Psoas muscle (tissue), 8 donors: ENCODE results near the gene LRRFIP2. TPM values are rescaled to one million over a fixed set of nuclear protein-coding genes. Genes with fewer than 3 reads are reported as not detected.

Experiments
- ATAC-seq, 4 donors: fragments of 200-7000 bp; cut with Tn5 transposase; one replicate each; pipeline ENCODE4 v1.9.1; 2020; ENCODE audit warnings: moderate library complexity in 3 of 4, mild to moderate bottlenecking in 2 of 4
- DNase-seq, 2 donors: peaks; one replicate each; pipeline ENCODE4 v3.0.0-alpha.2; 2020
- H3K27ac ChIP-seq: fragments of 200-600 bp; one replicate; pipeline ENCODE4 v1.8.0; 2022
- H3K27me3 ChIP-seq, 3 donors: fragments of 200-600 bp in 1 of 3; one replicate each; pipeline versions ENCODE4 v1.6.1 to v1.8.0; 2013 to 2022; ENCODE audit warnings: low read length in 2 of 3, mild to moderate bottlenecking in 2 of 3, moderate library complexity in 1 of 3; ENCODE audit not compliant: insufficient read depth in 3 of 3
- H3K36me3 ChIP-seq, 2 donors: fragments of 200-600 bp in 1 of 2; one replicate each; pipeline versions ENCODE4 v1.6.1 to v1.8.0; 2013 to 2022; ENCODE audit warnings: low read depth in 1 of 2, mild to moderate bottlenecking in 1 of 2, moderate library complexity in 1 of 2; ENCODE audit not compliant: insufficient read depth in 1 of 2
- H3K4me1 ChIP-seq: fragments of 200-600 bp; one replicate; pipeline ENCODE4 v1.8.0; 2022
- H3K4me3 ChIP-seq: fragments of 200-600 bp; one replicate; pipeline ENCODE4 v1.8.0; 2022; ENCODE audit warnings: mild to moderate bottlenecking
- H3K9me3 ChIP-seq: fragments of 200-600 bp; one replicate; pipeline ENCODE4 v1.8.0; 2022
- WGBS, 3 donors: extraction: QIAGEN DNeasy Blood & Tissue Kit; methylation state at CpG; one replicate each; pipeline versions ENCODE4 v1.1.6 to v1.1.7; 2013; 5-methylcytosine and 5-hydroxymethylcytosine counted together
- intact Hi-C, 2 donors: fragments of 100-400 bp; cut with DNase I; formaldehyde crosslinking; loops; one replicate each; pipeline versions ENCODE4 v1.11.0 to v1.14.2; 2022
- polyA plus RNA-seq, 3 donors: library from polyadenylated mRNA; stranded (reverse); fragments of 200-250 nt; gene quantifications; one replicate each; pipeline ENCODE4 v1.2.3, GENCODE V29; 2013
- total RNA-seq, 4 donors: library from RNA; stranded (reverse); fragmentation: NEBNext Ultra II Directional in 2 of 4; extraction: Animal tissue kit (Norgen Biotek cat#: 25700) in 2 of 4; gene quantifications; one replicate each; pipeline versions ENCODE4 v1.2.1 to v1.2.4, GENCODE V29; 2021 to 2023
- TF ChIP-seq, protein P1 (sequence below): fragments of 200-600 bp; IDR thresholded peaks from one replicate; pipeline ENCODE4 v1.8.0; 2022; ENCODE audit warnings: antibody characterized with exemption
- donor health status: healthy with polysubstance abuse.
- donor health status: DM: no; HTN: no; CAD: no; lungs with moderate emphysema.
- donor health status: Bipolar disorder and iron deficiency.
- donor health status: healthy.
- donor health status: DM: yes; HTN: yes; CAD: no.
- donor health status: DM: no; HTN: no; CAD: no.
- donor health status: DM: no; HTN: no; CAD: no.
- donor health status: DM: yes; HTN: yes; CAD: no.

LRRFIP2 gene
- total and polyA plus RNA-seq, 7 donors: 35.7 to 163 (median 127) TPM

DNA sequence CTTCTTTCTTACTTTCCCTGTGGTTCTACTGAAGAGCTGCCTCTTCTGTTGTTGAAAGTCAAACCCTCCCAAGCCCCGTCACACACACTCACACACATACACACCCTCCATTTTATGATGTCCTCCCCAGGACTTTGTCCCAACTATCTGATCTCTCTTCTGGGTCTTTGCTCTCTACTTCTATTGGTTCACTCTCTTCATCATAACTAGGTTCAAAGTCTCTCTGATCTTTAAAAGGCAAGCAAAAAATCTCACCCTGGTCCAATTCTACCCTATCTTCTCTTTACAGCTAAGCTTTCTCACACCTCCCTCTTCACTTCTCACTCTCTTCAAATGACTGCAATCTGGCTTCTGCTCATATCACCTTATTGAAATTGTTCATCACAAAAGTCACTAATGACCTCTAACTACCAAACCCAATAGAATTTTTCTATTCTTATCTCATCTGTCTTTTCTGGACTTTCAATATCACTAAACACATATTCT is 34.8 kb downstream of the LRRFIP2 start:
- Histone ChIP-seq H3K27me3 (no peaks in the 10 kb centered on the region), H3K36me3 (peaks cover 0 to 17% of the 10 kb centered on the region in 2 donors), H3K27ac (no peak overlapping the region), H3K4me3 (no peak overlapping the region), H3K4me1 (peaks cover 33% of the 10 kb centered on the region), H3K9me3 (no peaks in the 10 kb centered on the region)
- WGBS, 3 donors: 89 to 100% (median 94%) methylated on average over 1 of the region's 1 CpG
- TF ChIP-seq, protein P1, sequence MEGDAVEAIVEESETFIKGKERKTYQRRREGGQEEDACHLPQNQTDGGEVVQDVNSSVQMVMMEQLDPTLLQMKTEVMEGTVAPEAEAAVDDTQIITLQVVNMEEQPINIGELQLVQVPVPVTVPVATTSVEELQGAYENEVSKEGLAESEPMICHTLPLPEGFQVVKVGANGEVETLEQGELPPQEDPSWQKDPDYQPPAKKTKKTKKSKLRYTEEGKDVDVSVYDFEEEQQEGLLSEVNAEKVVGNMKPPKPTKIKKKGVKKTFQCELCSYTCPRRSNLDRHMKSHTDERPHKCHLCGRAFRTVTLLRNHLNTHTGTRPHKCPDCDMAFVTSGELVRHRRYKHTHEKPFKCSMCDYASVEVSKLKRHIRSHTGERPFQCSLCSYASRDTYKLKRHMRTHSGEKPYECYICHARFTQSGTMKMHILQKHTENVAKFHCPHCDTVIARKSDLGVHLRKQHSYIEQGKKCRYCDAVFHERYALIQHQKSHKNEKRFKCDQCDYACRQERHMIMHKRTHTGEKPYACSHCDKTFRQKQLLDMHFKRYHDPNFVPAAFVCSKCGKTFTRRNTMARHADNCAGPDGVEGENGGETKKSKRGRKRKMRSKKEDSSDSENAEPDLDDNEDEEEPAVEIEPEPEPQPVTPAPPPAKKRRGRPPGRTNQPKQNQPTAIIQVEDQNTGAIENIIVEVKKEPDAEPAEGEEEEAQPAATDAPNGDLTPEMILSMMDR: no peak
- no peak for DNase-seq
- no peak for ATAC-seq
- intact Hi-C loops: no loop called here

GRCh38 chr3:37138816-37139215 is 35.6 kb downstream of the LRRFIP2 start:
- intact Hi-C loops: no loop called here

GRCh38 chr3:37137516-37137915 is 36.9 kb downstream of the LRRFIP2 start:
- no peaks in the 10 kb centered on the region for H3K27me3 ChIP-seq
- no peaks in the 10 kb centered on the region for H3K9me3 ChIP-seq
- no peak overlapping the region for H3K4me3 ChIP-seq
- intact Hi-C loops: no loop called here
- peaks cover 40% of the 10 kb centered on the region for H3K4me1 ChIP-seq
- ATAC-seq (no peak), DNase-seq (no peak)
- 45 to 73% (median 48%) methylated on average over 1 of the region's 1 CpG for WGBS, 3 donors
- TF ChIP-seq, protein P1: no peak
- no peak overlapping the region for H3K27ac ChIP-seq
- peaks cover 0 to 4% of the 10 kb centered on the region in 2 donors for H3K36me3 ChIP-seq

More at GRCh38 chr3:37138816-37139215, 35.6 kb downstream of the LRRFIP2 start:
- TF ChIP-seq, protein P1: no peak
- H3K4me1 ChIP-seq: peaks cover 38% of the 10 kb centered on the region
- DNase-seq (no peak), ATAC-seq (no peak)
- no peak overlapping the region for H3K27ac ChIP-seq
- peaks cover 0 to 17% of the 10 kb centered on the region in 2 donors for H3K36me3 ChIP-seq
- WGBS, 3 donors: 48 to 72% (median 51%) methylated on average over 2 of the region's 2 CpGs
- no peaks in the 10 kb centered on the region for H3K27me3 ChIP-seq
- H3K4me3 ChIP-seq: no peak overlapping the region
- H3K9me3 ChIP-seq: no peaks in the 10 kb centered on the region

DNA sequence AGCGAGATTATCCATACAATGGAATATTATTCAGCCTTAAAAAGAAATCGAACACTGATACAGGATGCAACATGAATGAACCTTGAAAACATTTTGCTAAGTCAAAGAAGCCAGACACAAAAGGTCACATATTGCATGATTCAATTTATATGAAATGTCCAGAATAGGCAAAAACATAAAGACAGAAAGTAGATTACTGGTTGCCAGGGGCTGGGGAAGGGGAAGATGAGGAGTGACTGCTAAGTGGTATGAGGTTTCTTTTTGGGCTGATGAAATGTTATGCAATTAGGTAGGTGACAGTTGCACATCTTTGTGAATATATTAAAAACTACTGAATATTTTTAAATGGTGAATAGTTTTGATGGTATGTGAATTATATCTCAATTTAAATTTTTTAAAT is 38.3 kb downstream of the LRRFIP2 start:
- Histone ChIP-seq H3K27me3 (no peaks in the 10 kb centered on the region), H3K4me1 (peaks cover 40% of the 10 kb centered on the region), H3K9me3 (no peaks in the 10 kb centered on the region), H3K27ac (no peak overlapping the region), H3K4me3 (no peak overlapping the region), H3K36me3 (no peaks in the 10 kb centered on the region)
- DNase-seq: no peak
- 97 to 99% (median 98%) methylated on average over 2 of the region's 2 CpGs for WGBS, 3 donors
- no peak for ATAC-seq
- intact Hi-C loops: no loop called here
- TF ChIP-seq, protein P1: no peak

- Histone ChIP-seq H3K27me3 (no peaks in the 10 kb centered on the region), H3K9me3 (no peaks in the 10 kb centered on the region), H3K4me1 (peaks cover 39% of the 10 kb centered on the region), H3K4me3 (no peak overlapping the region), H3K27ac (no peak overlapping the region), H3K36me3 (no peaks in the 10 kb centered on the region)
- WGBS, 3 donors: 88 to 97% (median 93%) methylated on average over 1 of the region's 1 CpG
- DNase-seq (no peak), ATAC-seq (no peak)
- intact Hi-C loops: no loop called here
- TF ChIP-seq, protein P1: no peak
These were observed 38.8 kb downstream of the LRRFIP2 start for GRCh38 chr3:37135561-37135960.
